GM18907 (cell line): Measurements from ENCODE around the gene CMPK2.

Experiments used
- ATAC-seq: cut with Tn5 transposase; IDR thresholded peaks from one replicate; pipeline ENCODE4 v1.9.1; 2021; ENCODE audit warnings: mild to moderate bottlenecking, moderate library complexity; ENCODE audit not compliant: unreplicated experiment

CMPK2 gene

GRCh38 chr2:6845312-6845711, 20.4 kb downstream of the CMPK2 start:
- no peak for ATAC-seq

GRCh38 chr2:6841537-6842287, 24.0 kb downstream of the CMPK2 start:
- no peak for ATAC-seq

GRCh38 chr2:6838673-6839319, 26.9 kb downstream of the CMPK2 start:
- no peak for ATAC-seq

- ATAC-seq = no peak
These were observed 30.2 kb downstream of the CMPK2 start for GRCh38 chr2:6835467-6835866.

- ATAC-seq = no peak
These were observed 31.5 kb downstream of the CMPK2 start for GRCh38 chr2:6834163-6834562.

GRCh38 chr2:6833300-6833604, 32.5 kb downstream of the CMPK2 start:
- no peak for ATAC-seq

GRCh38 chr2:6832596-6833299, 33.0 kb downstream of the CMPK2 start:
- ATAC-seq = no peak

GRCh38 chr2:6831229-6831628, 34.5 kb downstream of the CMPK2 start:
- no peak for ATAC-seq

GRCh38 chr2:6828299-6828584, 37.5 kb downstream of the CMPK2 start:
- no peak for ATAC-seq

- ATAC-seq = no peak
These were observed 38.0 kb downstream of the CMPK2 start for GRCh38 chr2:6827566-6828298.

- peak; percentile 96 for ATAC-seq
These were observed 39.4 kb downstream of the CMPK2 start for GRCh38 chr2:6826081-6826913.

- ATAC-seq = no peak
These were observed 40.7 kb downstream of the CMPK2 start for GRCh38 chr2:6824962-6825361.

- no peak for ATAC-seq
These were observed 42.6 kb downstream of the CMPK2 start for GRCh38 chr2:6823111-6823510.

- no peak for ATAC-seq
These were observed 43.3 kb downstream of the CMPK2 start for GRCh38 chr2:6822406-6822805.

GRCh38 chr2:6820903-6821584, 44.7 kb downstream of the CMPK2 start:
- ATAC-seq = no peak

- no peak for ATAC-seq
These were observed 45.5 kb downstream of the CMPK2 start for GRCh38 chr2:6820236-6820635.

- no peak for ATAC-seq
These were observed 46.0 kb downstream of the CMPK2 start for GRCh38 chr2:6819668-6820067.

- no peak for ATAC-seq
These were observed 47.7 kb downstream of the CMPK2 start for GRCh38 chr2:6818012-6818411.

- no peak for ATAC-seq
These were observed 50.8 kb downstream of the CMPK2 start for GRCh38 chr2:6814869-6815268.

- ATAC-seq = no peak
These were observed 51.4 kb downstream of the CMPK2 start for GRCh38 chr2:6814312-6814711.
